GM21526 (cell line): ENCODE results near the gene AEBP2.
"Not testable (repeated sequence)": the region's sequence is repeated elsewhere in the genome, so short reads cannot be mapped to it uniquely, and the experiment has no call there.

Source experiments
- ATAC-seq: cut with Tn5 transposase; IDR thresholded peaks from one replicate; pipeline ENCODE4 v1.9.1; 2021; ENCODE audit warnings: moderate library complexity; ENCODE audit not compliant: unreplicated experiment, low FRiP score

AEBP2 gene

GRCh38 chr12:19439059-19440018 lies at the start of gene AEBP2:
Gene AEBP2, plus strand, starts transcription at chr12:19439492. Its CDS starts 208 bp downstream, at chr12:19439700.
- peak; percentile 86 for ATAC-seq

- no peak for ATAC-seq
Observed at GRCh38 chr12:19390051-19390598, 49.2 kb upstream of the AEBP2 start.

GRCh38 chr12:19392644-19393043 lies 46.6 kb upstream of the AEBP2 start:
- not testable (repeated sequence) for ATAC-seq

GRCh38 chr12:19394385-19394784 lies 44.9 kb upstream of the AEBP2 start:
- no peak for ATAC-seq

GRCh38 chr12:19397534-19397933 lies 41.8 kb upstream of the AEBP2 start:
- no peak for ATAC-seq

- ATAC-seq = no peak
Observed at GRCh38 chr12:19398376-19399363, 40.6 kb upstream of the AEBP2 start.

GRCh38 chr12:19400649-19401285 lies 38.5 kb upstream of the AEBP2 start:
- not testable (repeated sequence) for ATAC-seq

- ATAC-seq = no peak
Observed at GRCh38 chr12:19402211-19402610, 37.1 kb upstream of the AEBP2 start.

- no peak for ATAC-seq
Observed at GRCh38 chr12:19402743-19403431, 36.4 kb upstream of the AEBP2 start.

- no peak for ATAC-seq
Observed at GRCh38 chr12:19404242-19404880, 34.9 kb upstream of the AEBP2 start.

- no peak for ATAC-seq
Observed at GRCh38 chr12:19409376-19409775, 29.9 kb upstream of the AEBP2 start.

GRCh38 chr12:19410211-19410610 lies 29.1 kb upstream of the AEBP2 start:
- no peak for ATAC-seq

GRCh38 chr12:19410629-19411185 lies 28.6 kb upstream of the AEBP2 start:
- no peak for ATAC-seq

- ATAC-seq = no peak
Observed at GRCh38 chr12:19411234-19412204, 27.8 kb upstream of the AEBP2 start.

GRCh38 chr12:19412844-19413243 lies 26.4 kb upstream of the AEBP2 start:
- ATAC-seq = no peak

GRCh38 chr12:19413582-19413981 lies 25.7 kb upstream of the AEBP2 start:
- ATAC-seq = not testable (repeated sequence)

- no peak for ATAC-seq
Observed at GRCh38 chr12:19415563-19415962, 23.7 kb upstream of the AEBP2 start.

GRCh38 chr12:19419086-19419485 lies 20.2 kb upstream of the AEBP2 start:
- ATAC-seq = no peak
